ENCODE measurements around the gene IP6K3.
A peak's percentile ranks its signal among the peaks of the same experiment; 100 is the strongest.

The IP6K3 gene

GRCh38 chr6:33700391-33701050 lies 46.2 kb downstream of the IP6K3 start:
- peak; percentile 89 for DNase-seq

DNA sequence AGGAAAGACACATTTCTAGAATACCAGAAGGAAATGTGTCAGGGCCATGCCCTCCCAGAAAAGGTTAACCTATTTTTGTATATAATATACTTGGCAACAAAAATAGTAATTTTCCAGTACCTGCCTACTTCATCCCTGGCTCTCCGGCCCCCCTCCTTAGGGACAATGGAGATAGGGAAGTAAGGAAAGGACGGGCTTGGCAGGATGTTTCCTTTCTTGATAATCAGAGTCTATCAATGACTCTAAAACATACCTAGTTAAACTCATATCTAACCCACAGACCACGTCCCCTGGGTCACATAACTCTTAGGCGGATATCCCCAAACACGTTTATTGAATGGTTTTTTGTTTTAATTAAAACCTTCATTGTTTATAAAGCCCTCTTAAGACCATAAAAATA lies 47.0 kb downstream of the IP6K3 start:
- no peak for DNase-seq

DNA sequence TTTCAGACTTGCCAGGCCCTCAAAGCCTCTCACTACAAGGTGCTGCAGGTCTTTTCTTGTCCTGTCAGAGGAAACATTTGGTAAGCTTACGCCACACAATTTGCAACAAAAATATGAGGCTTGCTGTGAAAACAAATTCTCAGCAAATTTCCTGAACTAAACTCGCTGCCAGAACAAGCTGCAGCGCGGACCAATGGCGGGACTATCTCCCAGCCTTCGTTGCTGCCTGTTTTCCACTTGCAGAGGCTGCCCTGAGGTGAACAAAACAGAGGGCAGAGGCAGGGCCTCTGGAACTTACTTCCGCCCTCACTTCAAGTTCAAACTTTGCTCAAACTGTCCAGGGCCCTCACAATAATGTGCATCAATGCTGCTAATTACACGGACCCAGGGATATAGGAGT lies 47.6 kb downstream of the IP6K3 start:
- no peak for DNase-seq

DNA sequence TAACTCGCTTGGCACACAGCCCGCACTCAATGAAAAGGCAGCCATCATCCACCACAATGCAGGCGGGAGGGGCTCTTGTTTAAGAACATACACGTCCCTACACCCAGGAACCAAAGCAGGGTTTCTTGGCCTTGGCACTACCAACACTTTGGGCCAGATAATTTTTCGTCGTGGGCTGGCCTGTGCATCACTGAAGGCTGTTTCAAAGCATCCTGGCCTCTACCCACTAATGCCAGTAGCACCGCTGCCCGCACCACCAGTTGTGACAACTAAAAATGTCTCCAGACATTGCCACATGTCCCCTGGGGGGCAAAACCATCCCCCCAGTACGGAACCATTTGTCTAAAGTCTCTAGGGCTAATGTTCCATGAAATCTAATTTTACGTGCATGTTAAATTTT lies 48.2 kb downstream of the IP6K3 start:
- no peak for DNase-seq

GRCh38 chr6:33697845-33698244 lies 48.9 kb downstream of the IP6K3 start:
- no peak for DNase-seq

DNA sequence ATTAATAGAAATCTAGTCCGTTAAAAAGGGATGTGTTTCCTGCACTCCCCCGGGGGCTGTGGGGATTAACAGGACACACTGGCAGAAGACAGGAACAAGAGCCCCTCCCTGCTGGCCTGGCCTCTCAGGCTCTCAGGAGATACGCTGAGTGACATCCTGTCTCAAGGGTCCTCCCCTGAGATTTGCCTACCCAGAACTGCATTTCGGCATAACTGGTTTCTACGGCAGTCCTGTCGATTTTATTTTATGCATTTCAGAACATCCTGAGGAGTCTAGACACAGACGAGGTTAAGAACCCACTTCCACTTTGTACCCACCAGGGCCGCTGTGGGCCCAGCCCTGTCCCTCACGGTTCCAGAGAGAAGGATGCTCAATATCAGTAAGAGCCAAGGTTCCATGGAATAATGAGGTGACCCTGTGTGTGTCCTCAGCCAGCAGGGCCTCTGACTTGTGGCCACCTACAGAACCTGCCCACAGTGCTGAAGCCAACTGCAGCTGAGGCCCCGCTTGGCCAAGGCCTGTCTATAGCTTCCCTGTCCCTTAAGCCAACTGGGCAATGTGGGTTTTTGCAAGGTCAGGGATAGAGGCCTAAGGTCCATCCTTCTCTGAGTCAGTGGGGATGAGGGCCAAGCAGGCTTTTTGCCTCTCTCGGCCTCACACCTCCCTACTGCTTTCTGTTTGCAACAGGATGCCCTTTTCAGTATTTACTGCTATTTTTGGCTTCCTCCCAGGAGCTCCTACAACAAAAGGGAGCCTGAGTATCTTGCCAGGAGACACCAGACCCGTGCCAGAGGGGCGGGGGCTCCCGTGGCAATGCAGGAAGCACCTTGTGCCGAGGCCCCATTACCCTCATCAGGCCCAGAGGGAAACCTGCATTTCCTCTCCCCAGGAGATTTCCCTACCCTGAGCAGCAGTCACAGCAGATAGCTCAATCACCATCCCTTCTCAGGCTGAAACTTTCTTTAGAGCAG lies 49.9 kb downstream of the IP6K3 start:
- no peak for DNase-seq

DNA sequence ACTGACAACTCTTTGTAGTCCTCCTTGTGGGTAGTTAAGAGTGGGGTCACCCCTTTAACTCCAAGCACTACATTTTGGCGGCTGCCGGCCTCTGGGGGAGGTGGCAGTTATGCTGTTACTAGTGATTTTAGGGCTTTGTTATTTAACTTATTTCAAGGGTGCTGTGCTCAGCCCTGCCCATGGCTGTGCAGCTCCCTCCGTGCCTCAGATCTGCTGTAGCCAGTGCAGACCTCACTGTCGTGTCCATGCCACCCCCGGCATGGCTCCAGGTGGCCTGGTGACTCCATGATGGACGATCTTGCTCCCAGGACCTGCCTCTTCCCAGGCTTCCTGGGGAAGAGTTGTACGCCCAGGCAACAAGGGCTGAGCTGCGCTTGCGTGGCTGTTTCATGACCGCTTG lies 50.6 kb downstream of the IP6K3 start:
- DNase-seq: no peak

- DNase-seq: no peak
Observed at GRCh38 chr6:33695451-33695887, 51.2 kb downstream of the IP6K3 start.

GRCh38 chr6:33694977-33695376 lies 51.7 kb downstream of the IP6K3 start:
- DNase-seq: peak; percentile 62

- peak; percentile 90 for DNase-seq
Observed at GRCh38 chr6:33694401-33694931, 52.2 kb downstream of the IP6K3 start.

GRCh38 chr6:33693186-33694105 lies 53.3 kb downstream of the IP6K3 start:
- DNase-seq: no peak

GRCh38 chr6:33692760-33693158 lies 53.9 kb downstream of the IP6K3 start:
- peak; percentile 83 for DNase-seq

DNA sequence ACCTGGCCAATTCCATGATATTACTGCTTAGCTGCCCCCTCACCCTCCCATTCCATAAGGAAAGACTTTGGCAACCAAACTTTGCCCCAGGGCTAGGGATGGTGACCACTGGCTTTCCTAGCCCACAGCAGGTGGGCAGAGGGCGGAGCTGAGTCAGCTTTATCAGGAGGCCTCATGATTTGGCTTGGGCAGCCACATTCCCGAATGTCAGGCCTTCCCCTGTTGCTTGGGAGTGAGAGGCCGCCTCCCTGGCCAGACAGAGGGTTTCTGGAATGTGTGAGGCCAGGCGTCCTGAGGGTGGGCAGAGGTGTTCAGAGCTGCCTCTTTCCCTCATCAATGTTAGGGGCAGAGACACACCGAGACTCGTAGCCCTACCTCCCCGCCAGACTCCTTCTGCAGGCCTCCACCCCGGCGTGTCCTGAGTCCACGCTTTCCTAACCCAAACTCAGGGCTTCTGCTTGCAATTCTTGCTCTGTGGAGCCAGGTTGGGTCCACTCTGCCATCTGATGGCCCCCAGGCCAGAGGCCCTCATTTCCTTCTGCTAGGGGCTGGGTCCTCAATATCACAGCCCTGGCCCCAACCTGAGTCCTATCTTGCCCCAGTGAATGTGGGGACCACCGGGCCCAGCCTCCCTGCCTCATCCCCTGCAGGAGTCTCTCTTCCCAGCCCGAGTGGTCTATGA lies 54.5 kb downstream of the IP6K3 start:
- DNase-seq: no peak

GRCh38 chr6:33691456-33692077 lies 55.1 kb downstream of the IP6K3 start:
- DNase-seq: no peak

DNA sequence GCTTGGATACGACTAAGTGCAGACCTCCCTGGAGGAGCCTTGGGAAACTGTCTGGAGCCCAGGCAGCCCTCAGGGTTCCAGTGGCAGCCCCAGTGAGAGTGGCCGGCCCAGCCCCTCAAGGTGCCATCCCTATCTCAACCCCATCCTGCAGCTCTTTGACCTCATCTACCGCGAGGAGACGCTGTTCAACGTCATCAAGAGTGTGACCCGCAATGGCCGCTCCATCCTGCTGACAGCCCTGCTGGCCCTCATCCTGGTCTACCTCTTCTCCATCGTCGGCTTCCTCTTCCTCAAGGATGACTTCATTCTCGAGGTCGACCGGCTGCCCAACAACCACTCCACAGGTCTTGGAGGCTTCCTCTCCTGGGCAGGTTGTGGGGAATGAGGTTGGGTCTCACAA lies 55.9 kb downstream of the IP6K3 start:
- DNase-seq: no peak

GRCh38 chr6:33689879-33690278 lies 56.8 kb downstream of the IP6K3 start:
- no peak for DNase-seq

GRCh38 chr6:33689148-33689494 lies 57.6 kb downstream of the IP6K3 start:
- DNase-seq: no peak

DNA sequence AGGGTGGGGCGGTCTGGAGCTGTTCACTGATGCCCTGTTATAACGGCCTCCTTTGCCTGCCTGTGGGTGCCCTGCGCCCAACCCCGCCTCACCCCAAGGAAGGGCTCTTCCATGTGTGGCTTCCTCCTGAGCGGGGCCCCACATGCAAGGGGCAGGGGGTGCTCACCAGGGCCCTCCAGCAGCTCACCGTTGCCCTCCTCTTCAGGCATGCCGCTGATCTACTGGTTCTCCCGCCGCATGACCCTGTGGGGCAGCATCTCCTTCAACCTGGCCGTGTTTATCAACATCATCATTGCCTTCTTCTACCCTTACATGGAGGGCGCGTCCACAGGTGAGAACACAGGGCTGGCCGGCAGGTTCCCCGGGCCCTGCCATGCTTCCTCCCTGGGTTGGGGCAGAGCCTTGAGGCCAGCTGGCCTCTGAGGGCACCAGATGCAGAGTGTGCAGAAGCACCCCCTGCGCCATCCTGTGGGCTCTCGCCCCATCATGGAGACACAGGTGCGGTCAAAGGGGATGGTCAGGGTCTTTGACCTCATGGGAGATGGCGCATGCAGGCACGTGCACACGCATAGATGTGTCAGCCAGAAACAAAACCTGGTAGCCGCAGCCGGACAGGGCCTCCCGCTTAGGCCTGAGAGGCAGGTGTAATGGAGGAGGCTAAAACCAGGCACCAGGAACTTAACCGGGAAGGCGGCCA lies 58.1 kb downstream of the IP6K3 start:
- no peak for DNase-seq

DNA sequence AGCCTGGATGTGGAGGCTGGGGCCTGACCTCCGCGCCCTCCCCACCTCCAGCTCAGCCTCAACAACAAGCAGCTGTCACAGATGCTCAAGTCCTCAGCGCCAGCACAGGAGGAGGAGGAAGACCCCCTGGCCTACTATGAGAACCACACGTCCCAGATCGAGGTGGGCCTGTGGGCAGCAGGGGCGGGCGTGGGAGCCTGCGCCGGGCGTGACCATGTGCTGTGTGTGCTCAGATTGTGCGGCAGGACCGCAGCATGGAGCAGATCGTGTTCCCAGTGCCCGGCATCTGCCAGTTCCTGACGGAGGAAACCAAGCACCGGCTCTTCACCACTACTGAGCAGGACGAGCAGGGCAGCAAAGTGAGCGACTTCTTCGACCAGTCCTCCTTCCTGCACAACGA lies 58.7 kb downstream of the IP6K3 start:
- DNase-seq: no peak

DNA sequence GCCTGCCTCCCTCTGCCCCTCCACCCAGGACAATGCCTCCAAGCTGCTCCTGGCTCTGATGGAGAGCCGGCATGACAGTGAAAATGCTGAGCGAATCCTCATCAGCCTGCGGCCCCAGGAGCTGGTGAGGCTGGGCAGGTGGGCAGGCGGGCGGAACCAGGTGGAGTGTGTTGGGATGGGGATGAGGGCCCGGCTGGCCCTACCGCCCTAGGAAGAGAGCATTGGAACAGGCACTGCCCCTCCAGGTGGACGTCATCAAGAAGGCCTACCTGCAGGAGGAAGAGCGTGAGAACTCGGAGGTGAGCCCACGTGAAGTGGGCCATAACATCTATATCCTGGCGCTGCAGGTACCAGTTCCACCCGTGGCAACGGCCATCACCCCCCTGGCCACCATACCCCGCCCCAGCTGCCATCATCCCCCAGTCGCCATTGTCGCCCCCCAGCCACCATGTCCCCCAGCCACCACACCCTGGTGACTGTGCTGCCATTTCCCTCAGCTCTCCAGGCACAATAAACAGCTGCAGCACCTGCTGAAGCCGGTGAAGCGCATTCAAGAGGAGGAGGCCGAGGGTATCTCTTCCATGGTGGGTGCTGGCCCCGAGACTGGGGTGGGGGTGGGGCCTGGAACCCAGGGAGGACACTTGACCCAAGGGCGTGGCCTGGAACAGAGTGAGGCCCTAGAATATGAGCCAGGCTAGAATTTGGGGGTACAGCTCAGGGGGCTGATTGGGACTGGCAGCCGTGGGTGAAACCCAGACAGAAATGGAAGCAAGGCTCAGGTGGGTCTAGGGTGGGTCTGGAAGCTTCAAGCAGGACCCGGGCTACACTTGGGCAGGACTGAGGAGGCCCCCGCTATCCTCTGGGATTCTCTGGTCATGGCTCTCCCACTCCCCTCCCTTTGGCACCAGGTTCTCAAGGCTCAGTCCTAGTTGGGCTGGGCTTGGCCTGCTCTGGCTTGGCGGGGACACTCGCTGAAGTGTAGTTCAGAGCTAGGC lies 59.4 kb downstream of the IP6K3 start:
- DNase-seq: no peak

Measured in activated effector memory CD4-positive, alpha-beta T cell treated with anti-CD3 and anti-CD28 coated beads, Interleukin-2, amount 50 U/mL, for 16 hours (primary cell).